Heart left ventricle (tissue), 16 donors: ENCODE results near the gene SLC25A4. TPM values are rescaled to one million over a fixed set of nuclear protein-coding genes. Genes with fewer than 3 reads are reported as not detected.

Experiments
- ATAC-seq, 4 donors: fragments of 200-7000 bp; cut with Tn5 transposase; one replicate each; pipeline ENCODE4 v1.9.1; 2020 to 2022; ENCODE audit warnings: moderate library complexity in 4 of 4, mild to moderate bottlenecking in 3 of 4, moderate number of reproducible peaks in 1 of 4
- DNase-seq, 5 donors: peaks; one replicate each; pipeline ENCODE4 v3.0.0-alpha.2; 2020
- H3K27ac ChIP-seq, 12 donors: fragments of 200-600 bp; sonication (generic) in 4 of 12; one replicate each; pipeline versions ENCODE4 v1.5.0 to v1.8.0; 2016 to 2022; ENCODE audit warnings: mild to moderate bottlenecking in 2 of 12
- H3K27me3 ChIP-seq, 9 donors: fragments of 200-600 bp; sonication (generic) in 2 of 9; one replicate each; pipeline versions ENCODE4 v1.5.1 to v1.8.0; 2016 to 2022; ENCODE audit warnings: mild to moderate bottlenecking in 3 of 9
- H3K36me3 ChIP-seq, 9 donors: fragments of 200-600 bp; sonication (generic) in 2 of 9; one replicate each; pipeline versions ENCODE4 v1.5.0 to v1.8.0; 2018 to 2022; ENCODE audit warnings: mild to moderate bottlenecking in 2 of 9
- H3K4me1 ChIP-seq, 12 donors: fragments of 200-600 bp; sonication (generic) in 4 of 12; one replicate each; pipeline versions ENCODE4 v1.5.0 to v1.8.0; 2016 to 2022; ENCODE audit warnings: mild to moderate bottlenecking in 3 of 12
- H3K4me3 ChIP-seq, 12 donors: fragments of 200-600 bp; sonication (generic) in 4 of 12; one replicate each; pipeline versions ENCODE4 v1.5.0 to v1.8.0; 2017 to 2022; ENCODE audit warnings: mild to moderate bottlenecking in 9 of 12, moderate library complexity in 4 of 12
- H3K9me3 ChIP-seq, 12 donors: fragments of 200-600 bp; sonication (generic) in 4 of 12; one replicate each; pipeline versions ENCODE4 v1.5.0 to v1.8.0; 2016 to 2022; ENCODE audit warnings: mild to moderate bottlenecking in 1 of 12
- CTCF ChIP-seq, 12 donors: fragments of 200-600 bp; sonication (generic) in 4 of 12; IDR thresholded peaks; one replicate each; pipeline versions ENCODE4 v1.5.0 to v1.8.0; 2018 to 2022; ENCODE audit warnings: antibody characterized with exemption in 12 of 12, mild to moderate bottlenecking in 5 of 12
- POLR2A ChIP-seq, 2 donors: fragments of 450-650 bp; IDR thresholded peaks; one replicate each; pipeline ENCODE4 v1.6.1; 2017; ENCODE audit warnings: antibody characterized with exemption in 2 of 2, mild to moderate bottlenecking in 2 of 2, moderate library complexity in 2 of 2
- WGBS, 4 donors: extraction: QIAGEN DNeasy Blood & Tissue Kit in 2 of 4; methylation state at CpG; one replicate each; pipeline versions ENCODE4 v1.1.5 to v1.1.7; 2013 to 2018; 5-methylcytosine and 5-hydroxymethylcytosine counted together
- intact Hi-C, 10 donors: fragments of 100-400 bp; cut with DNase I; formaldehyde crosslinking; loops; one replicate each; pipeline versions ENCODE4 v1.11.1 to v1.14.2; 2022
- polyA plus RNA-seq, 2 donors: library from polyadenylated mRNA; stranded (reverse); fragments of 200-250 nt; gene quantifications; one replicate each; pipeline ENCODE4 v1.2.3, GENCODE V29; 2013
- total RNA-seq, 9 donors: library from RNA; depleted of rRNA in 2 of 9; stranded (reverse); fragments of >200 nt in 2 of 9; fragmentation: NEBNext Ultra II Directional in 3 of 9; extraction: Animal tissue kit (Norgen Biotek cat#: 25700) in 3 of 9; gene quantifications; one replicate each; pipeline versions ENCODE4 v1.1.0 to v1.2.4, GENCODE V29; 2016 to 2023
- donor health status: ischemic (EF 13 %, LVEDD 7.1; RV severe dilation, severe dysfunction).
- donor health status: healthy with polysubstance abuse.
- donor health status: DM: no; HTN: yes; CAD: no.
- donor health status: DM: no; HTN: no; CAD: no.
- donor health status: ischemic (EF 25% LVEDD 6.9; RV normal size, moderate dysfunction).
- donor health status: ischemic (EF 25% LVEDD 5.7; RV mildly dilated, moderate dysfunction).
- donor health status: healthy.
- donor health status: DM: yes; HTN: yes; CAD: no.
- donor health status: ischemic (EF 35%, LVEDD 5.7; RV mildly dilated, moderate dysfunction).
- donor health status: nonischemic (EF 11% LVEDD 7.7; RV severe dilation, severe dysfunction).
- donor health status: DM: yes; HTN: yes; CAD: no.
- donor health status: PGD.
- donor health status: ischemic (EF 29% LVEDD 5.4; RV normal size, mild dysfunction).
- donor health status: nonischemic (EF 23%, LVEDD 6.1; RV moderate dilation, normal function).

The SLC25A4 gene
- total and polyA plus RNA-seq, 11 donors, result 878 to 2,214 (median 1,482) TPM

GRCh38 chr4:185119927-185120630 lies 23.0 kb upstream of the SLC25A4 start:
- ATAC-seq (peak; percentile 33 to 60 (median 55)), DNase-seq (peak in 1 of 5 donors; percentile 47)
- Histone ChIP-seq H3K4me1 (peaks cover 0 to 41% (median 8%) of the 10 kb centered on the region in 12 donors), H3K9me3 (no peaks in the 10 kb centered on the region), H3K27me3 (no peaks in the 10 kb centered on the region), H3K36me3 (no peaks in the 10 kb centered on the region), H3K4me3 (no peak overlapping the region), H3K27ac (peak overlapping the region; percentile 15 to 83 (median 58))
- intact Hi-C loops, result no loop called here
- WGBS, 4 donors, result 54 to 68% (median 59%) methylated on average over 3 of the region's 3 CpGs
- TF ChIP-seq CTCF (IDR thresholded peaks at IDR 0.05), result no peak
- no peak for TF ChIP-seq POLR2A (IDR thresholded peaks at IDR 0.05)

GRCh38 chr4:185120631-185120946 lies 22.5 kb upstream of the SLC25A4 start:
- intact Hi-C loops, result no loop called here
- H3K36me3 ChIP-seq, result no peaks in the 10 kb centered on the region
- TF ChIP-seq POLR2A (IDR thresholded peaks at IDR 0.05) (no peak), CTCF (IDR thresholded peaks at IDR 0.05) (no peak)
- H3K27ac ChIP-seq, result peak overlapping the region; percentile 15 to 83 (median 58)
- H3K9me3 ChIP-seq, result no peaks in the 10 kb centered on the region
- WGBS, 4 donors, result 61 to 67% (median 63%) methylated on average over 6 of the region's 6 CpGs
- no peak for DNase-seq
- no peak for ATAC-seq
- H3K4me1 ChIP-seq, result peaks cover 0 to 38% (median 7%) of the 10 kb centered on the region in 12 donors
- H3K4me3 ChIP-seq, result no peak overlapping the region
- H3K27me3 ChIP-seq, result no peaks in the 10 kb centered on the region

- Histone ChIP-seq H3K4me1 (peaks cover 0 to 31% (median 7%) of the 10 kb centered on the region in 12 donors), H3K27ac (no peak overlapping the region), H3K4me3 (no peak overlapping the region), H3K36me3 (no peaks in the 10 kb centered on the region), H3K9me3 (no peaks in the 10 kb centered on the region), H3K27me3 (peaks cover 0 to 16% (median 0%) of the 10 kb centered on the region in 9 donors)
- 89 to 90% (median 89%) methylated on average over 6 of the region's 6 CpGs for whole genome bisulfite sequencing, 4 donors
- TF ChIP-seq POLR2A (IDR thresholded peaks at IDR 0.05) (no peak), CTCF (IDR thresholded peaks at IDR 0.05) (no peak)
- intact Hi-C loops, result no loop called here
- ATAC-seq, result no peak
- DNase-seq, result no peak
These were observed 20.3 kb upstream of the SLC25A4 start for GRCh38 chr4:185122681-185123345.

- H3K9me3 ChIP-seq, result no peaks in the 10 kb centered on the region
- H3K36me3 ChIP-seq, result no peaks in the 10 kb centered on the region
- DNase-seq (no peak), ATAC-seq (no peak)
- H3K4me1 ChIP-seq, result peaks cover 0 to 28% (median 10%) of the 10 kb centered on the region in 12 donors
- peaks cover 0 to 28% (median 0%) of the 10 kb centered on the region in 9 donors for H3K27me3 ChIP-seq
- intact Hi-C loops, result no loop called here
- WGBS, 4 donors, result 46 to 62% (median 57%) methylated on average over 3 of the region's 3 CpGs
- TF ChIP-seq POLR2A (IDR thresholded peaks at IDR 0.05) (no peak), CTCF (IDR thresholded peaks at IDR 0.05) (no peak)
- no peak overlapping the region for H3K4me3 ChIP-seq
- H3K27ac ChIP-seq, result no peak overlapping the region
These were observed 19.1 kb upstream of the SLC25A4 start for GRCh38 chr4:185124006-185124405.
